ENCODE measurements around the gene RABIF. TPM values are rescaled to one million over a fixed set of nuclear protein-coding genes. Genes with fewer than 3 reads are reported as not detected.
"Not testable (repeated sequence)": the region's sequence is repeated elsewhere in the genome, so short reads cannot be mapped to it uniquely, and the experiment has no call there.

The RABIF gene
- total RNA-seq, 2 donors from 2014 or later, result 7.8 to 8.2 TPM

- no peak for TF ChIP-seq CTCF (conservative IDR thresholded peaks at IDR 0.05)
- Histone ChIP-seq H3K9ac (ENCODE audit: extremely low read depth, low read length, poor library complexity, severe bottlenecking) (no peak overlapping the region), H3K27ac (ENCODE audit: low read depth, low read length) (no peak overlapping the region), H3K9me3 (ENCODE audit: control insufficient read depth, low read length) (no peaks in the 10 kb centered on the region), H3K36me3 (ENCODE audit: control insufficient read depth, insufficient read depth, low read length) (no peaks in the 10 kb centered on the region), H3K27me3 (ENCODE audit: control insufficient read depth, insufficient read depth, low read length, poor library complexity, severe bottlenecking) (peaks cover 21% of the 10 kb centered on the region), H3K4me1 (ENCODE audit: control insufficient read depth, insufficient read depth, low read length) (peaks cover 4% of the 10 kb centered on the region), H3K4me3 (ENCODE audit: low read length) (no peak overlapping the region)
- no peaks in the 10 kb centered on the region for H3K36me3 Mint-ChIP-seq (ENCODE audit: low read depth)
- 86 to 89% methylated on average over 5 to 10 of the region's 10 CpGs for WGBS, 2 experiments (ENCODE audit: insufficient coverage in 1 of 2, insufficient read length in 1 of 2)
- no peak for DNase-seq
- H3K4me3 Mint-ChIP-seq, result no peak overlapping the region
- H3K27me3 Mint-ChIP-seq (ENCODE audit: insufficient read depth), result peaks cover 38% of the 10 kb centered on the region
- peaks cover 20% of the 10 kb centered on the region for H3K4me1 Mint-ChIP-seq
- no peaks in the 10 kb centered on the region for H3K9me3 Mint-ChIP-seq
- H3K27ac Mint-ChIP-seq, result peak overlapping the region; percentile 48
These were observed 54.0 kb downstream of the RABIF start for GRCh38 chr1:202834771-202835547.

GRCh38 chr1:202831906-202832305, 57.0 kb downstream of the RABIF start:
- WGBS, 2 experiments (ENCODE audit: insufficient coverage in 1 of 2, insufficient read length in 1 of 2), result 92 to 100% methylated on average over 2 to 3 of the region's 3 CpGs
- no peak overlapping the region for H3K4me3 ChIP-seq (ENCODE audit: low read length)

GRCh38 chr1:202829223-202829622, 59.7 kb downstream of the RABIF start:
- not testable (repeated sequence) for H3K9ac ChIP-seq (ENCODE audit: extremely low read depth, low read length, poor library complexity, severe bottlenecking); H3K4me3 Mint-ChIP-seq; DNase-seq; H3K9me3 Mint-ChIP-seq; H3K27ac ChIP-seq (ENCODE audit: low read depth, low read length); H3K4me1 Mint-ChIP-seq; H3K36me3 Mint-ChIP-seq (ENCODE audit: low read depth); H3K27ac Mint-ChIP-seq; H3K4me3 ChIP-seq (ENCODE audit: low read length); H3K9me3 ChIP-seq (ENCODE audit: control insufficient read depth, low read length); H3K4me1 ChIP-seq (ENCODE audit: control insufficient read depth, insufficient read depth, low read length); H3K36me3 ChIP-seq (ENCODE audit: control insufficient read depth, insufficient read depth, low read length)
- peaks cover 53% of the 10 kb centered on the region for H3K27me3 Mint-ChIP-seq (ENCODE audit: insufficient read depth)
- 93 to 96% methylated on average over 8 to 9 of the region's 9 CpGs for WGBS, 2 experiments (ENCODE audit: insufficient coverage in 1 of 2, insufficient read length in 1 of 2)
- peaks cover 38% of the 10 kb centered on the region for H3K27me3 ChIP-seq (ENCODE audit: control insufficient read depth, insufficient read depth, low read length, poor library complexity, severe bottlenecking)

More at GRCh38 chr1:202831906-202832305, 57.0 kb downstream of the RABIF start:
- TF ChIP-seq CTCF (conservative IDR thresholded peaks at IDR 0.05), result no peak
- H3K9me3 ChIP-seq (ENCODE audit: control insufficient read depth, low read length), result no peaks in the 10 kb centered on the region
- DNase-seq, result no peak
- Mint-ChIP-seq H3K27ac (no peak overlapping the region), H3K36me3 (ENCODE audit: low read depth) (no peaks in the 10 kb centered on the region), H3K4me1 (peaks cover 20% of the 10 kb centered on the region), H3K9me3 (peaks cover 1% of the 10 kb centered on the region), H3K27me3 (ENCODE audit: insufficient read depth) (peaks cover 38% of the 10 kb centered on the region), H3K4me3 (no peak overlapping the region)
- peaks cover 18% of the 10 kb centered on the region for H3K27me3 ChIP-seq (ENCODE audit: control insufficient read depth, insufficient read depth, low read length, poor library complexity, severe bottlenecking)
- H3K27ac ChIP-seq (ENCODE audit: low read depth, low read length), result no peak overlapping the region
- no peak overlapping the region for H3K9ac ChIP-seq (ENCODE audit: extremely low read depth, low read length, poor library complexity, severe bottlenecking)
- H3K4me1 ChIP-seq (ENCODE audit: control insufficient read depth, insufficient read depth, low read length), result peaks cover 4% of the 10 kb centered on the region
- no peaks in the 10 kb centered on the region for H3K36me3 ChIP-seq (ENCODE audit: control insufficient read depth, insufficient read depth, low read length)

Other genes with a start within 250 kb of the RABIF start
- 1 to 10 TPM; 2.9 to 4.4 TPM for gene SYT2, start 178.7 kb downstream of the RABIF start, total RNA-seq
- 100 to 1,000 TPM; 207 to 219 TPM for gene KDM5B, start 80.7 kb downstream of the RABIF start, total RNA-seq
- gene PCAT6, start 78.2 kb downstream of the RABIF start, total RNA-seq, result 1 to 10 TPM; 2.3 to 5.0 TPM
- 10 to 100 TPM; 34.4 to 39.4 TPM for gene KLHL12, start 38.1 kb upstream of the RABIF start, total RNA-seq
- 10 to 100 TPM; 68.1 to 79.7 TPM for gene ADIPOR1, start 69.2 kb upstream of the RABIF start, total RNA-seq
- gene CYB5R1, start 78.1 kb upstream of the RABIF start, total RNA-seq, result 10 to 100 TPM; 15.7 to 18.0 TPM
- gene TMEM183A, start 118.2 kb upstream of the RABIF start, total RNA-seq, result 10 to 100 TPM; 88.9 to 89.7 TPM
- gene PPFIA4, start 137.3 kb upstream of the RABIF start, total RNA-seq, result 10 to 100 TPM in 1 of 2 donors, 1 to 10 TPM in 1; 8.4 to 12.1 TPM
- gene MYOG, start 196.9 kb upstream of the RABIF start, total RNA-seq, result not detected
- 1 to 10 TPM; 2.0 to 2.1 TPM for gene ADORA1, start 238.6 kb upstream of the RABIF start, total RNA-seq

All from endodermal cell (in vitro differentiated cells).